Activated T-cell treated with anti-CD3 and anti-CD28 coated beads, Interleukin-2, amount 50 U/mL, for 4 hours (primary cell): ENCODE results near the gene CACNG5. TPM values are rescaled to one million over a fixed set of nuclear protein-coding genes. Genes with fewer than 3 reads are reported as not detected.

Experiments
- ATAC-seq, 2 donors: fragments of 200-7000 bp; cut with Tn5 transposase; one replicate each; pipeline ENCODE4 v1.10.0; 2021
- DNase-seq: peaks from one replicate; pipeline ENCODE4 v3.0.0-alpha.2; 2020
- H3K27me3 Mint-ChIP-seq: one replicate; pipeline ENCODE4 v1.8.0; 2021; ENCODE audit warnings: low read depth, mixed read lengths
- H3K36me3 Mint-ChIP-seq: one replicate; pipeline ENCODE4 v1.8.0; 2022; ENCODE audit warnings: mixed read lengths; ENCODE audit not compliant: insufficient read depth
- H3K4me1 Mint-ChIP-seq: one replicate; pipeline ENCODE4 v1.8.0; 2021; ENCODE audit warnings: low read depth, mixed read lengths
- H3K4me3 Mint-ChIP-seq: one replicate; pipeline ENCODE4 v1.8.0; 2021; ENCODE audit warnings: mild to moderate bottlenecking, moderate library complexity, mixed read lengths
- H3K9me3 Mint-ChIP-seq: one replicate; pipeline ENCODE4 v1.8.0; 2021; ENCODE audit warnings: mixed read lengths
- total RNA-seq, 3 donors: library from RNA; stranded (reverse); gene quantifications; one replicate each; pipeline ENCODE4 v1.2.1, GENCODE V29; 2021

The CACNG5 gene, protein sequence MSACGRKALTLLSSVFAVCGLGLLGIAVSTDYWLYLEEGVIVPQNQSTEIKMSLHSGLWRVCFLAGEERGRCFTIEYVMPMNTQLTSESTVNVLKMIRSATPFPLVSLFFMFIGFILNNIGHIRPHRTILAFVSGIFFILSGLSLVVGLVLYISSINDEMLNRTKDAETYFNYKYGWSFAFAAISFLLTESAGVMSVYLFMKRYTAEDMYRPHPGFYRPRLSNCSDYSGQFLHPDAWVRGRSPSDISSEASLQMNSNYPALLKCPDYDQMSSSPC
- not detected for total RNA-seq

- H3K27me3 Mint-ChIP-seq, result peaks cover 47% of the 10 kb centered on the region
- H3K9me3 Mint-ChIP-seq, result no peaks in the 10 kb centered on the region
- ATAC-seq, result peak in 1 of 2 donors; percentile 14
- no peak for DNase-seq
- H3K36me3 Mint-ChIP-seq, result no peaks in the 10 kb centered on the region
- H3K4me3 Mint-ChIP-seq, result no peak within 1 kb of the TSS
- peaks cover 3% of the 10 kb centered on the region for H3K4me1 Mint-ChIP-seq
Observed at GRCh38 chr17:66834919-66835454, at the start of gene CACNG5. Gene CACNG5 (plus strand): TSS chr17:66835117. CDS start chr17:66877333, 42,216 bp downstream.

DNA sequence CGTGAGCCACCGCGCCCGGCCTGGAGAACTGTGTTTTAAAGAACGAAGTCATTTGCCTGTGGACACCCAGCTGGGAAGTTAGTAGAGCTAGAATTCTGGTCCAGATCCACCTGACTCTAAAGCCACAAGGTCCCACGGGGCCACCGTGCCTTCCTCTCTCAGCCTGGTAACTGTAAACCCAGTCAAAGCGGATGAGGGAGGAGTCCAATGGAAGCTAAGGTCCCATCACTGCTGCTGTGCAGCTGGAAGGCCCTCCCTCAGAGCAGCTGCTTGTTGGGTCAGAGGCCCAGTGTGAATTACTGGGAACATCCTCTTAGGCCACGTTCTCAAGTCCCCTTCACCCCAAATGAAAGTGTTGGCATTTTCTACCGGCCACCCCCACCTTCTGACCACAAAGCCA, 48.8 kb upstream of the CACNG5 start:
- peaks cover 3% of the 10 kb centered on the region for H3K4me1 Mint-ChIP-seq
- H3K9me3 Mint-ChIP-seq, result no peaks in the 10 kb centered on the region
- peaks cover 34% of the 10 kb centered on the region for H3K36me3 Mint-ChIP-seq
- DNase-seq, result no peak
- H3K27me3 Mint-ChIP-seq, result no peaks in the 10 kb centered on the region
- no peak overlapping the region for H3K4me3 Mint-ChIP-seq
- ATAC-seq, result no peak

- no peaks in the 10 kb centered on the region for H3K9me3 Mint-ChIP-seq
- H3K4me1 Mint-ChIP-seq, result peaks cover 6% of the 10 kb centered on the region
- DNase-seq (no peak), ATAC-seq (no peak)
- peaks cover 43% of the 10 kb centered on the region for H3K36me3 Mint-ChIP-seq
- H3K27me3 Mint-ChIP-seq, result no peaks in the 10 kb centered on the region
- H3K4me3 Mint-ChIP-seq, result no peak overlapping the region
Observed at GRCh38 chr17:66787914-66788313, 47.0 kb upstream of the CACNG5 start.

GRCh38 chr17:66789093-66789492, 45.8 kb upstream of the CACNG5 start:
- H3K4me1 Mint-ChIP-seq, result peaks cover 6% of the 10 kb centered on the region
- no peaks in the 10 kb centered on the region for H3K9me3 Mint-ChIP-seq
- H3K36me3 Mint-ChIP-seq, result peaks cover 47% of the 10 kb centered on the region
- no peak overlapping the region for H3K4me3 Mint-ChIP-seq
- no peaks in the 10 kb centered on the region for H3K27me3 Mint-ChIP-seq
- DNase-seq (no peak), ATAC-seq (no peak)

DNA sequence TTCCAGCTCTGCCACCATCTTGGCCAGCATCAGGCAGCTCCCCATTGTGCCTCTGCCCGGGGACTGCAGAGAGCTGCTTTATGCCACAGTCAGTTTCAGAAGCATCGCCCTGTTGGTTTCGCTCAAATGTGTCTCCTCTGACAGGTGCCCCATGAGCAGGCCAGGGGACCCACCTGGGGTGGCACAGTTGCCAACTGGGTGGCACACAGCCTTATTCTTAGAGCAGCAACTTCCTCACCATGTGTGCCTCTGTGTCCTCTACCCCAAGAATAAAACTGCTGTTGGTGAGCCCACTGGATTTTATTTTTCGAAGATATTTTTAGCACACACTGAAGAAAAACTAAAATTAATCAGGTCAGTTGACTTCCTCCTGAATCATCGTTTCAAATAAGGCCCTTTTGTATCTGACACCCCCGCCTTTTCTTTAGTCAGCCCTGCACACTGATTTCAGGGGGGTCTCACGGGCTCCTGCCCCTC, 44.9 kb upstream of the CACNG5 start:
- H3K4me3 Mint-ChIP-seq, result no peak overlapping the region
- H3K4me1 Mint-ChIP-seq, result peaks cover 6% of the 10 kb centered on the region
- no peak for DNase-seq
- peaks cover 49% of the 10 kb centered on the region for H3K36me3 Mint-ChIP-seq
- H3K9me3 Mint-ChIP-seq, result no peaks in the 10 kb centered on the region
- no peak for ATAC-seq
- H3K27me3 Mint-ChIP-seq, result no peaks in the 10 kb centered on the region

GRCh38 chr17:66790501-66791061, 44.3 kb upstream of the CACNG5 start:
- Mint-ChIP-seq H3K4me3 (no peak overlapping the region), H3K9me3 (no peaks in the 10 kb centered on the region), H3K27me3 (no peaks in the 10 kb centered on the region), H3K4me1 (peaks cover 6% of the 10 kb centered on the region), H3K36me3 (peaks cover 51% of the 10 kb centered on the region)
- DNase-seq (no peak), ATAC-seq (no peak)

DNA sequence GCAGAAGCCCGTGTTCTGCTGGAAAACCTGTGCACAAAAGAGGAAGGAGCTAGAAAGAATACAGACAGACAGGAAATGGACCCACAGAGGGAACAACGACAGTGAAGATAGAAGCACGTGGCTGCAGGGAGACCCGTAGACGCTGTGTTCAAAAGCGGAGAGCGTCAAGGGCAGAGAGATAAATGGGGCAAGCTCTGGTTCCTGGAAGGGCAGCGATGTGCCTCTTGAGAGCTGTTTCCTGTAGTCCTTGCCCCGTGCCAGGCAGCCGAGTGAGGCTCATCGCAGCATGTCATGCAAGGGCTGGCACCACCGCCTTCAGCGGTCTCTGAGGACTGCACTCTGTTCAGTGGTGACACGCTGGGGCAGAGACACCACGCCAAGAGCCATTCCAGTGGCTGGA, 43.6 kb upstream of the CACNG5 start:
- Mint-ChIP-seq H3K27me3 (no peaks in the 10 kb centered on the region), H3K4me1 (peaks cover 6% of the 10 kb centered on the region), H3K4me3 (no peak overlapping the region), H3K36me3 (peaks cover 54% of the 10 kb centered on the region), H3K9me3 (no peaks in the 10 kb centered on the region)
- ATAC-seq (no peak), DNase-seq (no peak)

- no peak for DNase-seq
- H3K27me3 Mint-ChIP-seq, result no peaks in the 10 kb centered on the region
Observed at GRCh38 chr17:66793814-66794213, 41.1 kb upstream of the CACNG5 start.

GRCh38 chr17:66795486-66795885, 39.4 kb upstream of the CACNG5 start:
- ATAC-seq (no peak), DNase-seq (no peak)
- Mint-ChIP-seq H3K4me3 (no peak overlapping the region), H3K27me3 (no peaks in the 10 kb centered on the region), H3K4me1 (peaks cover 6% of the 10 kb centered on the region), H3K9me3 (no peaks in the 10 kb centered on the region), H3K36me3 (peaks cover 47% of the 10 kb centered on the region)

More at GRCh38 chr17:66793814-66794213, 41.1 kb upstream of the CACNG5 start:
- H3K4me3 Mint-ChIP-seq, result no peak overlapping the region
- no peak for ATAC-seq
- peaks cover 53% of the 10 kb centered on the region for H3K36me3 Mint-ChIP-seq
- peaks cover 6% of the 10 kb centered on the region for H3K4me1 Mint-ChIP-seq
- H3K9me3 Mint-ChIP-seq, result no peaks in the 10 kb centered on the region

GRCh38 chr17:66799849-66800537, 34.9 kb upstream of the CACNG5 start:
- ATAC-seq (no peak), DNase-seq (no peak)
- peaks cover 38% of the 10 kb centered on the region for H3K36me3 Mint-ChIP-seq
- H3K27me3 Mint-ChIP-seq, result no peaks in the 10 kb centered on the region
- no peak overlapping the region for H3K4me3 Mint-ChIP-seq
- no peaks in the 10 kb centered on the region for H3K9me3 Mint-ChIP-seq
- no peaks in the 10 kb centered on the region for H3K4me1 Mint-ChIP-seq

- DNase-seq (no peak), ATAC-seq (no peak)
- Mint-ChIP-seq H3K4me1 (peaks cover 13% of the 10 kb centered on the region), H3K4me3 (no peak overlapping the region), H3K36me3 (peaks cover 21% of the 10 kb centered on the region), H3K9me3 (no peaks in the 10 kb centered on the region), H3K27me3 (no peaks in the 10 kb centered on the region)
Observed at GRCh38 chr17:66803474-66803951, 31.4 kb upstream of the CACNG5 start.

DNA sequence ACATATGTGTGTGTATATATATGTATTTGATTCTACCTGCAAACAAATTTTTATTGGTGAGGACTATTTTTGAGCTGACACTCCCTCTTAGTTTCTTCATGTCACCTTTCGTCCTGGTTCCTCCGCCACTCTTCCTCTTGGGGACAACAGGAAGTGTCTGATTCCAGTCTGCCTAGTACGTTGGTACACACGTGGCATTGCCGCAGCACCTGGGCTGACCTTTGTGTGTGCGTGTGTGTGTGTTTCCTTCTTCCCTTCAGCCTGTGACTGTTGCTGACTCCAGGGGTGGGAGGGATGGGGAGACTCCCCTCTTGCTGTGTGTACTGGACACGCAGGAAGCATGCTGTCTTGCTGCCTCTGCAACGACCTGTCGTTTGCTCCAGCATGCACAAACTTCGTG, 29.4 kb upstream of the CACNG5 start:
- DNase-seq (no peak), ATAC-seq (no peak)
- no peaks in the 10 kb centered on the region for H3K27me3 Mint-ChIP-seq
- peaks cover 19% of the 10 kb centered on the region for H3K36me3 Mint-ChIP-seq
- no peak overlapping the region for H3K4me3 Mint-ChIP-seq
- peaks cover 13% of the 10 kb centered on the region for H3K4me1 Mint-ChIP-seq
- no peaks in the 10 kb centered on the region for H3K9me3 Mint-ChIP-seq

GRCh38 chr17:66807182-66807581, 27.7 kb upstream of the CACNG5 start:
- Mint-ChIP-seq H3K4me1 (peaks cover 13% of the 10 kb centered on the region), H3K4me3 (no peak overlapping the region), H3K36me3 (peaks cover 15% of the 10 kb centered on the region), H3K27me3 (no peaks in the 10 kb centered on the region), H3K9me3 (no peaks in the 10 kb centered on the region)
- no peak for ATAC-seq
- no peak for DNase-seq

DNA sequence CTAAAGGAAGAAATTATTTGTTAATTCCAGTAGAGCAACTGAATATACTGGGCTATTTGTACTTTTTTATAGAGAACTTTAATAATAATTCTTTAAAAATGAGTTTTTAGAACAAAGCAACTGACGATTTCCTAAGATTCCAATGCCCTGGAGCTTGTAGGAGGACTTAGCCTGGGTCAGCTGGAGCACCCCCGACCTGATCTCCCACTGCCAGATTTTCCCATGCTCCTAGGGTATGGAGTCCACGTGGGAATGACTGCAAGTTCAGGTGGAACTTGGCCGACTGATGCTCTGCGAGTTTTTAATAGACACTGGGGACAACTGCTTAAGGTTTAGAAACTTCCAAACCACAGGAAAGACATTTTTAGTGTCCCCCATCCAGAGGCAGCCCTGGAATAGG, 25.5 kb upstream of the CACNG5 start:
- H3K27me3 Mint-ChIP-seq, result no peaks in the 10 kb centered on the region
- H3K9me3 Mint-ChIP-seq, result no peaks in the 10 kb centered on the region
- peaks cover 9% of the 10 kb centered on the region for H3K36me3 Mint-ChIP-seq
- H3K4me1 Mint-ChIP-seq, result peaks cover 13% of the 10 kb centered on the region
- H3K4me3 Mint-ChIP-seq, result no peak overlapping the region
- DNase-seq, result no peak
- no peak for ATAC-seq
